Measurements from ENCODE around the gene PTPRG. TPM values are rescaled to one million over a fixed set of nuclear protein-coding genes. Genes with fewer than 3 reads are reported as not detected.
A peak's percentile ranks its signal among the peaks of the same experiment; 100 is the strongest.

Gene PTPRG
- total and polyA plus RNA-seq, 8 donors: 50.9 to 88.4 (median 54.4) TPM

DNA sequence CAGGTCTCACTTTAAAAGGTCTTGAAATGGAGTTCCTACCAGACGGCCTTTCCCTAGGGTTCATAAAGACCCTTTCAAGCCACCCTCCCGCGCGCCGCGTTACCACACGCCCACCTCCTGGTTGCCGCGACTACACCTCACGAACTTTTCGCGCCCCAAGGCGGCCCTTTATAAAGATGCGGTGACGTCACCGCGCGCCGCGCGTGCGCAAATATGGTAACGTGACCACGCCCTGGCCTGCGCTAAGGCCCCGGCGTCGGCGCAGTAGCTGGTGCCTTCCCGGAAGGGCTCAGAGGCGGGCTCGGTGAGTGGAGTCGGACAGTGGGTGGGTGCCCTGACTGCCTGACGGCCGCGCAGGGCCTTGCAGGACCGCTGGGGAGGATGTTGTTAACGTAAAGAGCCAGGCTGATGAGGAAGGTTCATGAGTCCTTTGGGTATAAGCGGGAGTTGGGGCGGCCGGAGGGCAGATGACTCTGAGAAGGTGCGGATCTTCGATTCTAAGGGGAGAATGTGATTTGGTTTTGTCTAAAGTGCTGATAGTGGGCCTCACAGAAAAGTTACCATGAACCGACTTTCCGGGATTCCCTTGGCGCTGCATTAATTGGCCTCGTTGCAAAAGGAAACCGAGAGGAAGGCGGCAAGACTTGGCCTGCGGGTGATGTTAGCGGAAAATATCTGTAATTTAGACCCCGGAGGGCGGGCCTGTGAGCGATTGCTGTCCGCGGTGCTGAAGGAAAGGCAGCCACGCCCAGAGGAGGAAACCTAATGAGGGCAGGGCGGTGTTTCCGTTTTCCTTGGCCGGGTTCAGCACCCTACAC is 757.6 kb downstream of the PTPRG start:
- peak; percentile 81 to 92 (median 86) for DNase-seq
- ATAC-seq: peak; percentile 99
- Histone ChIP-seq H3K9me3 (no peaks in the 10 kb centered on the region), H3K27ac (peak overlapping the region; percentile 29 to 69), H3K4me1 (no peaks in the 10 kb centered on the region), H3K36me3 (no peaks in the 10 kb centered on the region), H3K27me3 (peaks cover 0 to 21% of the 10 kb centered on the region in 2 donors), H3K4me3 (peak overlapping the region; percentile 46 to 53)
- intact Hi-C loops (cut with DNase I): no loop called here
- TF ChIP-seq, protein P1, sequence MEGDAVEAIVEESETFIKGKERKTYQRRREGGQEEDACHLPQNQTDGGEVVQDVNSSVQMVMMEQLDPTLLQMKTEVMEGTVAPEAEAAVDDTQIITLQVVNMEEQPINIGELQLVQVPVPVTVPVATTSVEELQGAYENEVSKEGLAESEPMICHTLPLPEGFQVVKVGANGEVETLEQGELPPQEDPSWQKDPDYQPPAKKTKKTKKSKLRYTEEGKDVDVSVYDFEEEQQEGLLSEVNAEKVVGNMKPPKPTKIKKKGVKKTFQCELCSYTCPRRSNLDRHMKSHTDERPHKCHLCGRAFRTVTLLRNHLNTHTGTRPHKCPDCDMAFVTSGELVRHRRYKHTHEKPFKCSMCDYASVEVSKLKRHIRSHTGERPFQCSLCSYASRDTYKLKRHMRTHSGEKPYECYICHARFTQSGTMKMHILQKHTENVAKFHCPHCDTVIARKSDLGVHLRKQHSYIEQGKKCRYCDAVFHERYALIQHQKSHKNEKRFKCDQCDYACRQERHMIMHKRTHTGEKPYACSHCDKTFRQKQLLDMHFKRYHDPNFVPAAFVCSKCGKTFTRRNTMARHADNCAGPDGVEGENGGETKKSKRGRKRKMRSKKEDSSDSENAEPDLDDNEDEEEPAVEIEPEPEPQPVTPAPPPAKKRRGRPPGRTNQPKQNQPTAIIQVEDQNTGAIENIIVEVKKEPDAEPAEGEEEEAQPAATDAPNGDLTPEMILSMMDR (IDR thresholded peaks at IDR 0.05): no peak

DNA sequence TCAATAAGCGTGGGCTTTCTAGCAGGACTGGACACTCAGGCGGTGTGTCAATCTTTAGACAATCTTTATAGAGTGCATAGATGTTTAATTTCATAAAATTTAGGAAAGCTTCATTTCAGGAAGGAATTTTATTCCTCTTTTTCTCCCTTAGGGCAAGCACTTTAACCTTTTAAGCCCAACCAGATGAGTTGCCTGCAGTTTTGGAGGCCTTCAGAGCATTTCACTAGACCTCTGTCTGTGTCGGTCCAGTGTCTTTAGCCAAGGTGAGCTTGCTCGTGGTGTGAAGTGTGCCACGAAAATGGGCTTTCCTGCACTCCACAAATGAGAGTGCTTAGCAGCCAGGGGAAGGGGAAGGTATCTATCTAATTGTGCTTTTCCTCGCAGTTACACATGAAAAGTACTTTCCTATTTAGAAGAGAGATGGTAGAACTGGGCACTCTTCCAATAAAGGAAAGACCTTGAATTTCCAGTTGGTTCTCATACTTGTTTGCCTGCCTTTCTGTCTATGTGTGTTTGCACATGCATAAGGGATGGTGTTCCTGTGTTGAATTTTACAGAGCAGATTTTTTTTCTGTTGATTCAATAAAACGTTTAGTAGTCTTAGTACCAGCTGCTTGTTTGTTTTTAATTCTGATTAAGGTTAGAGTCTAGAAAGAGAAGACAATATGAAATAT is 758.3 kb downstream of the PTPRG start:
- no peak for ATAC-seq
- Histone ChIP-seq H3K9me3 (no peaks in the 10 kb centered on the region), H3K27ac (no peak overlapping the region), H3K27me3 (peaks cover 0 to 21% of the 10 kb centered on the region in 2 donors), H3K36me3 (no peaks in the 10 kb centered on the region), H3K4me3 (peak overlapping the region; percentile 46 to 53), H3K4me1 (no peaks in the 10 kb centered on the region)
- intact Hi-C loops (cut with DNase I): no loop called here
- TF ChIP-seq, protein P1 (IDR thresholded peaks at IDR 0.05): no peak
- DNase-seq: peak in 2 of 4 donors; percentile 9 to 40

DNA sequence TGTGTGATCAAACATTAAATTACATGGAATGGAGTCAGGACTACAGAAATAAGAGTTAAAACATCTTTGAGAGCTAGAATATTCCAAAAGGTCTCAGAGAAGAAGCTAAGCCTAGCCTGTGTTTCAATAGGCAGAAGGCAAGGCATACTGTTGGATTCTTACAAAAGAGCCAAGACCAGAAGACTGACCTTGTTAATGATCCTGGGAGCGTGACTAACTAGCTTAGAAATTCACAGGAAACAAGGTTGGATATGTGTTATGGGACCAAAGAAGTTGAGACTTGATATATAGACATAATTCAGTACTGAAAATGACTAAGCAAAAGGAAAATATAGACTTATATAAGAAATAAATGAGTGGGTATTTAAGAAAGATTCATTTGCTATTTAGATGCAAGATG is 761.9 kb downstream of the PTPRG start:
- Histone ChIP-seq H3K36me3 (no peaks in the 10 kb centered on the region), H3K27me3 (peaks cover 0 to 15% of the 10 kb centered on the region in 2 donors), H3K9me3 (no peaks in the 10 kb centered on the region), H3K27ac (no peak overlapping the region), H3K4me1 (no peaks in the 10 kb centered on the region), H3K4me3 (no peak overlapping the region)
- DNase-seq: no peak
- ATAC-seq: no peak
- intact Hi-C loops (cut with DNase I): no loop called here
- TF ChIP-seq, protein P1 (IDR thresholded peaks at IDR 0.05): no peak

DNA sequence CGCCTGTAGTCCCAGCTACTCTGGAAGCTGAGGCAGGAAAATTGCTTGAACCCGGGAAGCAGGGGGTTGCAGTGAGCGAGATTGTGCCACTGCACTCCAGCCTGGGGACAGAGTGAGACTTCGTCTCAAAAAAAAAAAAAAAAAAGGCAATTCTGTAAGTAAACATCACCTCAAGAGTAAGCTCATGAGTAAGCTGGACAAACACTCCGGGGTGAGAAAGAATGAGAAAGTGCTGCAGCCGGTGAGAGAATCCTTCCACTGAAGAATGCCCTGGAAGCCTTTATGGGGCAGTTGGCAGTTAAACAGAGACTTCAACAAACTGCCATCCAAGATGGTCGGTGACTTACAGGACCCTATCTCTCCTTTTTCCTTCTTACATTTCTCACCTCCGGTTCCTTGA is 764.5 kb downstream of the PTPRG start:
- TF ChIP-seq, protein P1 (IDR thresholded peaks at IDR 0.05): no peak
- ATAC-seq (peak; percentile 96), DNase-seq (peak in 2 of 4 donors; percentile 5 to 33)
- H3K27ac ChIP-seq: no peak overlapping the region
- no peaks in the 10 kb centered on the region for H3K4me1 ChIP-seq
- intact Hi-C loops (cut with DNase I): no loop called here
- no peaks in the 10 kb centered on the region for H3K36me3 ChIP-seq
- no peaks in the 10 kb centered on the region for H3K9me3 ChIP-seq
- H3K27me3 ChIP-seq: no peaks in the 10 kb centered on the region
- H3K4me3 ChIP-seq: no peak overlapping the region

DNA sequence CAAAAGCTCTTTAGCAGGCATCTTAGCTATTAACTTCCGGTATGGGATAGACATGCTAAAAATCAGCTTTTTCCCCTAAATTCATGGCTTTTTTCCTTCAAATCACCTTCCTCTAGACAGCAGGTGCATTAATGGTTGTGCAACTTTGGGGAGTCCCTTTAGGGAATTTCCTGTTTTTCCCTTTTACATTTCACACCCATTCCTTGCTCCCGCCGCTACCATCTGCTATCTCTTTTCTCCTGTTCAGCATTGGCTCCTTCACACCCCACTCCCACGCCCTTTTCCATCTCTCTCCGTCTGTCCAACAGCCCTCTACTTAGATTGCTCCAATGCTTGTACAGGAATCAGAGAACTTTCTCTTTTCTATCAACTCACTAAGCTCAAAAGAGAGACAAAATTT is 768.6 kb downstream of the PTPRG start:
- Histone ChIP-seq H3K36me3 (no peaks in the 10 kb centered on the region), H3K9me3 (no peaks in the 10 kb centered on the region), H3K4me1 (no peaks in the 10 kb centered on the region), H3K4me3 (no peak overlapping the region), H3K27me3 (no peaks in the 10 kb centered on the region), H3K27ac (no peak overlapping the region)
- intact Hi-C loops (cut with DNase I): no loop called here
- DNase-seq: no peak
- no peak for ATAC-seq
- TF ChIP-seq, protein P1 (IDR thresholded peaks at IDR 0.05): no peak

All from left lung (tissue), 10 donors.